ENCODE measurements around the gene INAFM2. TPM values are rescaled to one million over a fixed set of nuclear protein-coding genes. Genes with fewer than 3 reads are reported as not detected.

The INAFM2 gene
- total and polyA plus RNA-seq, 2 of the 4 experiments (the other 2 are of a cell fraction) = 10.4 to 14.0 TPM

- intact Hi-C loops (cut with micrococcal nuclease) (no loop called here), in situ Hi-C loops (cut with MboI; ENCODE audit: low sequenced_read_pairs) (no loop called here), dilution Hi-C loops (cut with HindIII; ENCODE audit: low sequenced_read_pairs, unreplicated experiment) (no loop called here)
- Histone ChIP-seq H4K5ac (ENCODE audit: low read depth, low read length) (peak overlapping the region; percentile 83), H4K20me1 (ENCODE audit: insufficient read depth, low read length) (0 out of 2 replicates have a peak, but pooled peaks cover 12% of the 10 kb centered on the region), H2AK5ac (ENCODE audit: low read depth, low read length) (peak overlapping the region; percentile 86), H2BK5ac (ENCODE audit: low read depth, low read length, poor library complexity, severe bottlenecking) (peak overlapping the region; percentile 91), H3K4me1 (ENCODE audit: control insufficient read depth, insufficient read depth, low read length) (peaks cover 48% of the 10 kb centered on the region), H3K27me3 (ENCODE audit: control insufficient read depth, insufficient read depth, low read length) (no peaks in the 10 kb centered on the region), H2AFZ (replicated peaks; ENCODE audit: low read length, poor library complexity) (no peak overlapping the region), H2AK9ac (replicated peaks; ENCODE audit: low read depth, low read length, poor library complexity) (no peak overlapping the region), H3K27ac (ENCODE audit: insufficient read depth, low read length) (peak overlapping the region; percentile 91), H3K9ac (ENCODE audit: low read depth, low read length) (peak overlapping the region; percentile 61), H2BK15ac (ENCODE audit: low read depth, low read length) (peak overlapping the region; percentile 17; the same call in 2 of the 3 replicates), H3K4me2 (ENCODE audit: low read depth, low read length) (peak overlapping the region; percentile 77), H3K4me3 (ENCODE audit: insufficient read depth, low read depth, low read length) (no peak overlapping the region), H3K23ac (ENCODE audit: low read depth, low read length) (peak overlapping the region; percentile 74), H3K4ac (ENCODE audit: low read depth, low read length) (peak overlapping the region; percentile 73), H3K9me1 (ENCODE audit: insufficient read depth, low read length) (peaks cover 37% of the 10 kb centered on the region), H3K79me1 (ENCODE audit: low read depth in 1 of 2, low read length in 2 of 2) (peaks cover 36 to 85% of the 10 kb centered on the region in 2 experiments), H3K14ac (replicated peaks; ENCODE audit: low read depth, low read length) (peak overlapping the region; percentile 25), H4K8ac (ENCODE audit: low read depth in 2 of 2, low read length in 2 of 2) (peak overlapping the region; percentile 11 to 85; a peak in 3 of 4 replicates), H3K9me3 (ENCODE audit: control insufficient read depth, insufficient read depth, low read length) (no peaks in the 10 kb centered on the region), H4K91ac (ENCODE audit: insufficient read depth, low read depth, low read length) (peak overlapping the region; percentile 90), H2BK120ac (ENCODE audit: low read depth, low read length) (peak overlapping the region; percentile 77), H3K56ac (ENCODE audit: extremely low read depth, insufficient read depth, low read length) (no peak overlapping the region), H3K36me3 (ENCODE audit: control insufficient read depth, insufficient read depth, low read length) (no peaks in the 10 kb centered on the region; the same call in 1 of the 2 replicates), H2BK20ac (ENCODE audit: low read depth, low read length) (peak overlapping the region; percentile 83), H3K18ac (ENCODE audit: low read depth, low read length) (peak overlapping the region; percentile 91)
- POLR2A ChIA-PET (ENCODE audit: unreplicated experiment) = interaction anchor here (2.4 kb wide), 1 partner anchor 11 kb away, joined by 20 read pairs; the partner anchor contains the start of gene CCDC9B
- no TSS peak for BruUV-seq (replicated peaks)
- WGBS, 2 experiments (ENCODE audit: extremely low coverage in 2 of 2, insufficient read length in 1 of 2) = 92% methylated on average over 4 of the region's 5 CpGs; no CpG with 5 or more reads in 1 of the 2 experiments
- CTCF ChIA-PET = interaction anchor here (0.6 to 1.8 kb wide), 5 partner anchors 10 to 273 kb away, joined by 3 to 9 read pairs (median 4); no protein-coding TSS in a partner anchor
- TF ChIP-seq RCOR1 (IDR thresholded peaks at IDR 0.05; ENCODE audit: insufficient replicate concordance, low read length) (no peak), POLR2A (IDR thresholded peaks at IDR 0.05; ENCODE audit: low read depth, low read length) (no peak), MAFK (IDR thresholded peaks at IDR 0.05; ENCODE audit: low read depth, low read length) (peak; percentile 85)
- no peak for DNase-seq
- no peak for ATAC-seq (ENCODE audit: low read depth)
Measured at GRCh38 chr15:40328751-40329150, 5.3 kb downstream of the INAFM2 start.
